Choroid plexus epithelial cell (primary cell): Measurements from ENCODE around the gene CROCC2.

ENCODE experiments used
- DNase-seq: peaks from one replicate; pipeline ENCODE4 v3.0.0-alpha.2; 2010; ENCODE audit warnings: low read depth
- H3K4me3 ChIP-seq: 2 replicates; pipeline ENCODE4 v1.5.1; 2011; ENCODE audit warnings: low read depth, mild to moderate bottlenecking, control low read depth, low read length, moderate library complexity
- CTCF ChIP-seq: conservative IDR thresholded peaks from 2 replicates; pipeline ENCODE4 v1.5.1; 2011; ENCODE audit warnings: low read depth, mild to moderate bottlenecking, control low read depth, inconsistent platforms, low read length, moderate library complexity

Gene CROCC2

GRCh38 chr2:241034490-241035141 is 128.5 kb downstream of the CROCC2 start:
- no peak for DNase-seq
- no peak overlapping the region for H3K4me3 ChIP-seq
- TF ChIP-seq CTCF, result no peak

- no peak for TF ChIP-seq CTCF
- H3K4me3 ChIP-seq, result no peak overlapping the region
- no peak for DNase-seq
These were observed 129.1 kb downstream of the CROCC2 start for GRCh38 chr2:241035142-241035817.

DNA sequence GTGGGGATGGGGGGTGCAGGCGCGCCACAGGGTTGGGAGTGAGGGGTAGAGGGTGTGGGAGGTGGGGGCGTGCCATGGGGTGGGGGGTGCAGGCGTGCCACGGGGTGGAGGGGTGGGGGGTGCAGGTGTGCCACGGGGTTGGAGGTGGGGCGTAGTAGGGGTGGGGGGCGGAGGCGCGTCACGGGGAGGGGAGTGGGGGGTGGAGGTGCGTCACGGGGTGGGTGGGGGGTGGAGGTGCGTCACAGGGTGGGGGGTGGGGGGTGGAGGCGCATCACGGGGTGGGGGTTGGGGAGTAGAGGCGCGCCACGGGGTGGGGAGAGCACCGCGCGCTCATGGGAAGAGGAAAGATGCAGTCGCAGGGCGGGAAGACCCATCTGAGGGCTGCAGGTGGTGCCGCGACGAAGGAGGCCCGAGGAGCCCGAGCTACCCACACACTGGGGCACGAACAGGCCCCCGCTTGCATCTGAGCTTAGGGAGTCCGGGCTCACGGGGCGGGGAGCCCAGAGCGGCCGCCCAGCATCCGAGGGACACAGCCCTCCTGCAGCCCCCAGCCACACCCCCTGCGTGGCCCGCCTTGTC is 129.8 kb downstream of the CROCC2 start:
- no peak overlapping the region for H3K4me3 ChIP-seq
- no peak for TF ChIP-seq CTCF
- no peak for DNase-seq

GRCh38 chr2:241036397-241036963 is 130.3 kb downstream of the CROCC2 start:
- no peak overlapping the region for H3K4me3 ChIP-seq
- no peak for DNase-seq
- no peak for TF ChIP-seq CTCF

DNA sequence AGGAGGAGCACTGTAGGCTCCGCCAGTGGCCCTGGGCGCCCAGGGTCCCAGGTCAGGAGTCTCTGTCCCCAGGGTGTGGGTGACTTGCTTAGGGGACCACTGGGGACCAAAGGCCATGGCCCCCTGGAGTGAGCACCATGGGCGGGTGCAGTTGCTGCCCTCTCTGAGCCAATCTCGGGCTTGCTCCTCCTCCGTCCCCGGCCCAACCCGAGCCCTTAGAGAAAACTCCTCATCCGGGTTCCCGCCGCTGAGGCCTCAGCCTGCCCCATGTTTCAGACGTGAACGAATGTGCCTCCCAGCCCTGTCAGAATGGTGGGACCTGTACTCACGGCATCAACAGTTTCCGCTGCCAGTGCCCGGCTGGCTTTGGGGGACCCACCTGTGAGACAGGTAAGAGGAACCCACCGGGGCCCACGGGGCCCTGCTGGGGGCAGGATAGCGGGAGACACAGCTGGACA is 130.9 kb downstream of the CROCC2 start:
- no peak overlapping the region for H3K4me3 ChIP-seq
- no peak for DNase-seq
- no peak for TF ChIP-seq CTCF

DNA sequence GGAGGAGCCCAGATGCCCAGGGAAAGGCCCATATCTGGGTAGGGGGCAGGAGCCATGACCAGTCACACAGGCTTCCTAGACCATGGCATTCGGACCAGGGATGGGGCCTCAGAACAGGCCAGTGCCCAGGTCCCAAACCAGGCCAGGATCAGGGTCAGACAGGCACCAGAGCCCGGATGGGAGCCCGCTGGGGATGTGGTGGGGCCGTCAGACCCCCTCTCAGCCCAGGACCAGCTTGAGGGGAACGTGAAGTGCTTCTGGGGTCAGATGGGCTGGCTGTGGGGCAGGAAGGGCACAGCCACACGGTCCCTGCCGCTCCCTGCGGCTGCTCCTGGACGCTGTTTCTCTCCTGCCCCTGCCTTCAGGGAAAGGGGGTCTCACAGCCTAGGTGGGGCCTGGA is 131.4 kb downstream of the CROCC2 start:
- no peak overlapping the region for H3K4me3 ChIP-seq
- DNase-seq, result no peak
- no peak for TF ChIP-seq CTCF
